ENCODE results near the gene SMIM24.

Gene SMIM24

DNA sequence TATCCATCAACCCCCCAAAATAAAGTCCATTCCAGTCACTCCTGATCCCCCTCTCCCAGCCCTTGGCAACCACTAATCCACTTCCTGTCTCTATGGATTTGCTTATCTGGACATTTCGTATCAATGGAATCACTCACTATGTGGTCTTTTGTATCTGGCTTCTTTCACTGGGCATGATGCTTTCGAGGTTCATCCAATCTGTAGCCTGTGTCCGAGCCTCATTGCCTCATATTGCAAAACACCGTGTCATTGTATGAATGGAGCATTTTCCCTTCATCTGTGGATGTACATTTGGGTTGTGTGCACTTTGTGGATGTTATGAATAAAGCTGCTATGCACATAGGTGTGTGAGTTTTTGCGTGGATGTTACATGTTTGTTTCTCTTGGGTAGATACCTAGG lies 24.4 kb upstream of the SMIM24 start:
- CTCF ChIA-PET = interaction anchor here (1.9 kb wide), 1 partner anchor 20 kb away, joined by 5 read pairs; no protein-coding TSS in a partner anchor
- no peak for DNase-seq (ENCODE audit: extremely low spot score)
- TF ChIP-seq, protein P1, sequence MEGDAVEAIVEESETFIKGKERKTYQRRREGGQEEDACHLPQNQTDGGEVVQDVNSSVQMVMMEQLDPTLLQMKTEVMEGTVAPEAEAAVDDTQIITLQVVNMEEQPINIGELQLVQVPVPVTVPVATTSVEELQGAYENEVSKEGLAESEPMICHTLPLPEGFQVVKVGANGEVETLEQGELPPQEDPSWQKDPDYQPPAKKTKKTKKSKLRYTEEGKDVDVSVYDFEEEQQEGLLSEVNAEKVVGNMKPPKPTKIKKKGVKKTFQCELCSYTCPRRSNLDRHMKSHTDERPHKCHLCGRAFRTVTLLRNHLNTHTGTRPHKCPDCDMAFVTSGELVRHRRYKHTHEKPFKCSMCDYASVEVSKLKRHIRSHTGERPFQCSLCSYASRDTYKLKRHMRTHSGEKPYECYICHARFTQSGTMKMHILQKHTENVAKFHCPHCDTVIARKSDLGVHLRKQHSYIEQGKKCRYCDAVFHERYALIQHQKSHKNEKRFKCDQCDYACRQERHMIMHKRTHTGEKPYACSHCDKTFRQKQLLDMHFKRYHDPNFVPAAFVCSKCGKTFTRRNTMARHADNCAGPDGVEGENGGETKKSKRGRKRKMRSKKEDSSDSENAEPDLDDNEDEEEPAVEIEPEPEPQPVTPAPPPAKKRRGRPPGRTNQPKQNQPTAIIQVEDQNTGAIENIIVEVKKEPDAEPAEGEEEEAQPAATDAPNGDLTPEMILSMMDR (IDR thresholded peaks at IDR 0.05; ENCODE audit: control extremely low read depth, extremely low read depth, low read depth, missing control alignments) = no peak
- POLR2A ChIA-PET = no interaction called here

DNA sequence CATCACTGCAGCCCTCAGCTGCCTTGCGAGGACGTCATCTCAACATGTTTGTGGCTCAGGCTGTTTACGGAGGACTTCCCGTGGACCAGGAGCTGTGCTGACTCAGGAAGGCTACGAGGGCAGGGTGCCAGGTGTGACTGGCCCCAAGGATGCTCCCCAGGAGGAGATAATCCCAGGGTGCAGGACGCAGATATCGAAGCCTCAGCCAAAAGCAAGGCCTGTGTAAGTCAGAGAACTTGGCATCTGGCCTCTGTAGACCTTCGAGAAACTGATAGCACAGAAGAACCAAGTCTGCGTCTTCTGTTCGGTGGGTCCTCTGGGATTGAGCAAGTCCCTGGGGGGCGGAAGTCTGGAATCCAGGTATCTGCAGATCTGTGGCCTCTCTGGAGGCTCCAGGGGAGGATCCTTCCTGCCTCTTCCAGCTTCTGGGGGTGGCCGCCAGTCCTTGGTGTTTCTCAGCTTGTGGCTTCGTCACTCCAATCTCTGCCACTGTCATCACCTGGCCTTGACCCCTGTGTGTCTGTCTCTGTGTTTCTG lies 22.8 kb upstream of the SMIM24 start:
- DNase-seq (ENCODE audit: extremely low spot score) = no peak
- CTCF ChIA-PET = interaction anchor here (1.0 kb wide), 2 partner anchors 30 to 42 kb away, joined by 3 read pairs; no protein-coding TSS in a partner anchor
- TF ChIP-seq, protein P1 (IDR thresholded peaks at IDR 0.05; ENCODE audit: control extremely low read depth, extremely low read depth, low read depth, missing control alignments) = no peak
- POLR2A ChIA-PET = interaction anchor here (0.7 kb wide), 1 partner anchor 825 kb away, joined by 4 read pairs; no protein-coding TSS in a partner anchor

DNA sequence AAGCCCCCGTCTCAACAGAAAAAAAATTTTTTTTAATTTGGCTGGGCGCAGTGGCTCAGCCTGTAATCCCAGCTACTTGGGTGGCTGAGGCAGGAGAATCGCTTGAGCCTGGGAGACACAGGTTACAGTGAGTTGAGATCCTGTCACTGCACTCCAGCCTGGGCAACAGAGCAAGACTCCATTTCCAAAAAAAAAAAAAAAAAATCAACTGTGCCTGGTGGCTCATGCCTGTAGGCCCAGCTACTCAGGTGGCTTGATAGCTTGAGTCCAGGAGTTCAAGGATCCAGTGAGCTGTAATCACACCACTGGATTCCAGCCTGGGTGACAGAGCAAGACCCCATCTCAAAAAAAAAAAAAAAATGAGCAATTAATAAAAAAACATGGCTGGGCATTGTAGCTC lies 21.5 kb upstream of the SMIM24 start:
- ChIA-PET POLR2A (interaction anchor here (0.6 kb wide), 1 partner anchor 47 kb away, joined by 6 read pairs; no protein-coding TSS in a partner anchor), CTCF (interaction anchor here (1.0 to 1.9 kb wide), 3 partner anchors 17 to 19 kb away, joined by 3 to 4 read pairs (median 4); partner anchors contain the start of gene SMIM44)
- TF ChIP-seq, protein P1 (IDR thresholded peaks at IDR 0.05; ENCODE audit: control extremely low read depth, extremely low read depth, low read depth, missing control alignments) = no peak
- DNase-seq (ENCODE audit: extremely low spot score) = no peak

DNA sequence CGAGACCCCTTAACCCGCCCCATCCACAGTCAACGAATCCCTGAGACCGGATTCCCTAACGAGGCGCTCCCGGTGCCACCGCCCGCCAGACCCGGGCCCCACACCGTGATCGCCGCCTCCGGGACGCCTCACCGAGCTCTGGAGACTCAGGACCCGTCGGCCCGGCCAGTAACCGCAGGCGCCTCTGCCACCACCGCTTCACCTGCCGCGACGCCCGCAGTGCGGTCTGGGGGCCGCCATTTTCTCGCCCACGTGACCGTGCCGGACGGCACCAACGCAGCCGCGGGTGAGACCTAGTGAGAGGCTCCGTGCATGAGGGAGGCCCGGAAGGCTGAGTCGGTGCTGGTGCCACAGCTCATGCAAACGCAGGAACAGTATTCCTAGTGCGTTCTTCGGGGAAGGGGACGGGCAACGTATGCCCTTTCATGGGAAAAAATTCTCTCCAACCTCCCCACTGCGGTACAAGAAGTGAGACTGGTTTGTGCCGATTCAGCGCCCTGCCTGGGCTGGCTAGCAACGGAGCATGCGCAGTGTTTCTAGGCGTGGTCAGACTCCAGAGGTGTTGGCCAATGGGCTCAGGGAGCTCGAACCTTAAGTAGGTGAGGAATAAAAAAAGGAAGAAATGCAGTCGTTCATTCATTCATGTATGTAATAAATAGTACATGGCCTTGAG lies 20.2 kb upstream of the SMIM24 start, which contains the start of gene DOHH:
TSS of gene DOHH (minus strand) at position 246 of the 673 bp plus-strand sequence. CDS start 3,860 bp downstream, outside the sequence.
- DNase-seq (ENCODE audit: extremely low spot score) = peak; percentile 96
- POLR2A ChIA-PET = interaction anchor here (0.7 kb wide), 1 partner anchor 497 kb away, joined by 3 read pairs; no protein-coding TSS in a partner anchor
- TF ChIP-seq, protein P1 (IDR thresholded peaks at IDR 0.05; ENCODE audit: control extremely low read depth, extremely low read depth, low read depth, missing control alignments) = no peak
- CTCF ChIA-PET = interaction anchor here (1.0 to 1.9 kb wide), 5 partner anchors 15 to 54 kb away, joined by 3 to 5 read pairs (median 4); partner anchors contain the start of gene SMIM44

DNA sequence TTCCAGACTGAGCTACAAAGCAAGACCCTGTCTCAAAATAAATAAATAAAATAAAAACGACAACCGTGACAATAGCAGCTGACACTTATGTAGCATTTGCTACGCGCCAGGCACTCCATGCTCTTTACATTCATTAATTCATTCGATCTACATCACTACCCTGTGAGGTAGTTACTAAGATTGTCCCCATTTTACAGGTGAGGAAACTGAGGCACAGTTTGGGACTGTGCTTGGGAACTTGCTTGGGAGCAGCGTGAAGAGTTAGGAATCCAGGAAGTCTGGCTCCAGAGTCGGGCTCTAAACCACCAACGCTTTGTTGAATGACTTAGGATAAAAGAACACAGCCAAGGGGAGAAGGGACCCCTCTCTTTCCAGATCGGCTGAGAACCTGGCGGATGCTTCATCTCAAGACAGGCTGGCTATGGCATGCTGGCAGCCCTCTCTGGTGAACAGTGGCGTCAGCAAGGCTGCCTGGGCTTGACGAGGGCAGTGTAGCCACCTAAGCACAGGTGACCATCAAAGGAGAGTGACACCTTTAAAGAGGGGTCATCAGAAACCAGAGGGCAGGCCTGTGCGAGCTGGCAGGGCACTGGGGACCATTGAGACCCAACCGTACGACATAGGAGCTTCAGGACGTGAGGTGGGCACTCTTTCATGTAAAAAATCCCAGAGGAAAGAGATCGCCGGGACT lies 19.6 kb upstream of the SMIM24 start:
- TF ChIP-seq, protein P1 (IDR thresholded peaks at IDR 0.05; ENCODE audit: control extremely low read depth, extremely low read depth, low read depth, missing control alignments) = no peak
- DNase-seq (ENCODE audit: extremely low spot score) = no peak
- ChIA-PET POLR2A (no interaction called here), CTCF (interaction anchor here (1.3 to 1.4 kb wide), 3 partner anchors 53 to 195 kb away, joined by 3 read pairs; no protein-coding TSS in a partner anchor)
